Measurements from ENCODE around the gene TALDO1.

DNA sequence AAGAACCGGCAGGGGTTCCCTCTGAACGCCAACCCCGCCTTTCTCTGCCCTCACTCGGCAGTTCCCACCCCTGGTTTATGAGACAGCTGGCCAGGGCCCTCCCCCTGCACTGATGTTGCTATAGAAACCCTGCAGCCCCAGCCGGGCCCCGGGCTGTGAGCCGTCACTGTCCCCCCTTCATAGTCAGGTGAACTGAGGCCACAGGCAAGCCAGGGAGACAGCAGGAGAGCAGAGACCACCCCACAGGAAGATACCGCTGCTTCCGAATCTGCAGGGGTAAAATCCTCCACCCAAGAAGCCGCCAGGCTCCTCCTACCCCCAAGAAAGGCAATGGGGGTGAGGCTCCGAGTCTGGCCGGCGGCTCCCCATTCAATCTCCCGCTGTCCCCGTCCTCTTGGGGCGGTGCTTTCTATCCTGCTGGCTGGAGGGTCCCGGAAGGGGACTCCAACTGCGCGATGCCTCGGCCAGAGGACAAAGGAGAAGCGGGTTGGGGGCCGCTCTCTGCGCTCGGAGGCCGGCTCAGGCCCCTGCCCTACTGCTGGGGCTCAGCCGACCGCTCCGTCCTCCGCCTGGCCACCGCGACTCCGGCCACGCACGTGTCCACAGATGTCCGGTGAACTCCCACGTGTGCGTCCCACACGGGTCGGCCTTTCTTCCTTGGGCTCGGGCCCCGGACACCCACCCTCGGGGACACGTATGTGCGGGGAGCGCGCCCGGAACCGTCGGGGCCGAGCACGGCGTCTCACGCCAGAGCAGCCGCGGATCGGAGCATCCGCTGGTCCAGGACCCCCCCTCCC lies 50.2 kb downstream of the TALDO1 start:
- TF ChIP-seq, protein P1, sequence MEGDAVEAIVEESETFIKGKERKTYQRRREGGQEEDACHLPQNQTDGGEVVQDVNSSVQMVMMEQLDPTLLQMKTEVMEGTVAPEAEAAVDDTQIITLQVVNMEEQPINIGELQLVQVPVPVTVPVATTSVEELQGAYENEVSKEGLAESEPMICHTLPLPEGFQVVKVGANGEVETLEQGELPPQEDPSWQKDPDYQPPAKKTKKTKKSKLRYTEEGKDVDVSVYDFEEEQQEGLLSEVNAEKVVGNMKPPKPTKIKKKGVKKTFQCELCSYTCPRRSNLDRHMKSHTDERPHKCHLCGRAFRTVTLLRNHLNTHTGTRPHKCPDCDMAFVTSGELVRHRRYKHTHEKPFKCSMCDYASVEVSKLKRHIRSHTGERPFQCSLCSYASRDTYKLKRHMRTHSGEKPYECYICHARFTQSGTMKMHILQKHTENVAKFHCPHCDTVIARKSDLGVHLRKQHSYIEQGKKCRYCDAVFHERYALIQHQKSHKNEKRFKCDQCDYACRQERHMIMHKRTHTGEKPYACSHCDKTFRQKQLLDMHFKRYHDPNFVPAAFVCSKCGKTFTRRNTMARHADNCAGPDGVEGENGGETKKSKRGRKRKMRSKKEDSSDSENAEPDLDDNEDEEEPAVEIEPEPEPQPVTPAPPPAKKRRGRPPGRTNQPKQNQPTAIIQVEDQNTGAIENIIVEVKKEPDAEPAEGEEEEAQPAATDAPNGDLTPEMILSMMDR (IDR thresholded peaks at IDR 0.05; ENCODE audit: extremely low read depth in 1 of 2, insufficient read depth in 1 of 2, low read depth in 1 of 2, low read length in 2 of 2) = no peak
- TF ChIP-seq POLR2A (IDR thresholded peaks at IDR 0.05; ENCODE audit: low read depth, low read length) (peak; percentile 78), EZH2 (IDR thresholded peaks at IDR 0.05; ENCODE audit: borderline replicate concordance, low read depth, low read length, severe bottlenecking) (no peak)

Data from endothelial cell of umbilical vein (primary cell).